Stimulated activated CD4-positive, alpha-beta T cell treated with anti-CD3 and anti-CD28 coated beads, Interleukin-4, amount 100 ng/mL, for 24 hours (primary cell): ENCODE results near the gene NES.

Experiments used
- DNase-seq: peaks from one replicate; pipeline ENCODE4 v3.0.0-alpha.2; 2020

The NES gene, protein sequence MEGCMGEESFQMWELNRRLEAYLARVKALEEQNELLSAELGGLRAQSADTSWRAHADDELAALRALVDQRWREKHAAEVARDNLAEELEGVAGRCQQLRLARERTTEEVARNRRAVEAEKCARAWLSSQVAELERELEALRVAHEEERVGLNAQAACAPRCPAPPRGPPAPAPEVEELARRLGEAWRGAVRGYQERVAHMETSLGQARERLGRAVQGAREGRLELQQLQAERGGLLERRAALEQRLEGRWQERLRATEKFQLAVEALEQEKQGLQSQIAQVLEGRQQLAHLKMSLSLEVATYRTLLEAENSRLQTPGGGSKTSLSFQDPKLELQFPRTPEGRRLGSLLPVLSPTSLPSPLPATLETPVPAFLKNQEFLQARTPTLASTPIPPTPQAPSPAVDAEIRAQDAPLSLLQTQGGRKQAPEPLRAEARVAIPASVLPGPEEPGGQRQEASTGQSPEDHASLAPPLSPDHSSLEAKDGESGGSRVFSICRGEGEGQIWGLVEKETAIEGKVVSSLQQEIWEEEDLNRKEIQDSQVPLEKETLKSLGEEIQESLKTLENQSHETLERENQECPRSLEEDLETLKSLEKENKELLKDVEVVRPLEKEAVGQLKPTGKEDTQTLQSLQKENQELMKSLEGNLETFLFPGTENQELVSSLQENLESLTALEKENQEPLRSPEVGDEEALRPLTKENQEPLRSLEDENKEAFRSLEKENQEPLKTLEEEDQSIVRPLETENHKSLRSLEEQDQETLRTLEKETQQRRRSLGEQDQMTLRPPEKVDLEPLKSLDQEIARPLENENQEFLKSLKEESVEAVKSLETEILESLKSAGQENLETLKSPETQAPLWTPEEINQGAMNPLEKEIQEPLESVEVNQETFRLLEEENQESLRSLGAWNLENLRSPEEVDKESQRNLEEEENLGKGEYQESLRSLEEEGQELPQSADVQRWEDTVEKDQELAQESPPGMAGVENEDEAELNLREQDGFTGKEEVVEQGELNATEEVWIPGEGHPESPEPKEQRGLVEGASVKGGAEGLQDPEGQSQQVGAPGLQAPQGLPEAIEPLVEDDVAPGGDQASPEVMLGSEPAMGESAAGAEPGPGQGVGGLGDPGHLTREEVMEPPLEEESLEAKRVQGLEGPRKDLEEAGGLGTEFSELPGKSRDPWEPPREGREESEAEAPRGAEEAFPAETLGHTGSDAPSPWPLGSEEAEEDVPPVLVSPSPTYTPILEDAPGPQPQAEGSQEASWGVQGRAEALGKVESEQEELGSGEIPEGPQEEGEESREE (N-terminal part only)

DNA sequence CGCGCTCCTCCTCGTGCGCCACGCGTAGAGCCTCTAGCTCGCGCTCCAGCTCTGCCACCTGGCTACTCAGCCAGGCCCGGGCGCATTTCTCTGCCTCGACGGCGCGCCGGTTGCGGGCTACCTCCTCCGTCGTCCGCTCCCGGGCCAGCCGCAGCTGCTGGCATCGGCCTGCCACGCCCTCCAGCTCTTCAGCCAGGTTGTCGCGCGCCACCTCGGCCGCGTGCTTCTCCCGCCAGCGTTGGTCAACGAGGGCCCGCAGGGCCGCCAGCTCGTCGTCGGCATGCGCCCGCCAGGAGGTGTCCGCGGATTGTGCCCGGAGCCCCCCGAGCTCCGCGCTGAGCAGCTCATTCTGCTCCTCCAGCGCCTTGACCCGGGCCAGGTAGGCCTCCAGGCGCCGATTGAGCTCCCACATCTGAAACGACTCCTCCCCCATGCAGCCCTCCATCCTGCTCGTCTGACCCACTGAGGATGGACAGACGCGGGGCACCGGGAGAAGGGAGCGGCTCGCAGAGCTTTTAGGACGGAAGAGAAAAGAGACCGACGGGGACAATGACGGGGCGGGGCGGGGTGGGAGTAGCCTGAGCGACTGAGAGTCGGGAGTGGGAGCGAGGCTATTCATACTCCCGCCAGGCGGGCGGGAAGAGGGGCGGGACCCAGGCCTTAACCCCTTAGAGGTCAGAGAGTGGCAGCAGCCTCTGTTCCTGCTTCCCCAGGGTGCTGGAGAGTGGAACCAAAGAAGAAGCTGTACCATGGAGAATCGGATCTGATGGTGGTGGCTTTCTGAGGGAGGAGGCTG is at the start of gene NES:
Gene NES, minus strand, starts transcription at position 588 of the 796 bp plus-strand sequence. Its CDS starts 143 bp downstream, at position 445.
- no peak for DNase-seq

DNA sequence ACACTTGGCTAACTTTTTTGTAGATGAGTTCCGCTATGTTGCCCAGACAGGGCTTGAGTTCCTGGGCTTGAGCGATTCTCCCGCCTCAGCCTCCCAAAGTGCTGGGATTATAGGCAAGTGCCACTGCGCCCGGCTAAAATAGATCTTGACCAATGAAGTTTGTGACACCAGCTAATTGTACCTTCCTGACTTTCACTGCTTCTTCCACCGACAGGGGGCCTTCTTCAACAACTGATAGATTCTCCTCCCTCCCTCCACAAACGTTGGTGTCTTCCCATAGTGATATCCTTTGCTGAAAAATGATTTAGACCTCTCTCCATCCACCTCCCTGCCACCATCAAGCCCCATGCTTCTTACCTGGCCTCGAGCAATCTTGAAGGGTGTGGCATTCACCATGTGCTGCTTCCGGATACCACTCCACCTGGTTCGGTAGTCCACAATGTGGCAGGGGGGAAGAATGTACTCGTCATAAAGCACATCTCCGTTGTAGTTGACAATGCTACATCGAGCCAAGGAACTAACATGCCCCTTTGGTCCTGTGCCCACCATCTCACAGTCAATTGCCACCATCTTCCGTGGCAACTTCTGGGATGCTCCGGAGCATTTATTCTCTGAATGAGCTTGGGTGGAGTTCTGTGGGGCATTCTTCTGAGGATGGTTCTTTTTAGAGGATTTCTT is 49.5 kb upstream of the NES start:
- peak; percentile 69 for DNase-seq

DNA sequence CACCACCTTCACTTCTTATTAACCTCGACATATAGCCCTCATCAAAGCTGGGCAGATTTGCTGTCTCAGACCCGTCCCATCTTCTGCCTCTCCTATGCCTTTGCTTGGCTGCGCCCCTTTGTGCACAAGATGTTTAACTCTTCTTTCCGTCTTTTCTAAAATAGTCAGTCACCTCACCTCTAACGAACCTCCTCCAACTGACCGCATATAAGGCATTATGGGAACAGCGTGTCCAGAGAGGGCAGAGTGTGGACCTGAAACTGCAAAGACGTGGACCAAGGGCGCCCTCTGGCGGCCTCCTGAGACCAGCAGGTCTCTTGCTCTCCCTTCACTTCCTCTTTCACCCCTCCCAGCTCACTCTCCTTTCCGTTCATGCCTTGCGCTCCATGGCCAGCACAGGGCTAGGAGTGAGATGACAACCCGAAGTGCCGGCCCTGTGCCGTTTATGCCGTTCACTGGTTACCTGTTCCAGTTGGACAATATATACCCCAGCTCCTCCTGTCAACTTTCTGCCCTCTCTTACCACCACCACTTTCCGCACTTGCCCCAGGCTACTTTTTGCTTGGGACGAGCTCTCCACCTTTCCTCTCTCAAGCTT is 48.6 kb upstream of the NES start:
- peak; percentile 80 for DNase-seq

DNA sequence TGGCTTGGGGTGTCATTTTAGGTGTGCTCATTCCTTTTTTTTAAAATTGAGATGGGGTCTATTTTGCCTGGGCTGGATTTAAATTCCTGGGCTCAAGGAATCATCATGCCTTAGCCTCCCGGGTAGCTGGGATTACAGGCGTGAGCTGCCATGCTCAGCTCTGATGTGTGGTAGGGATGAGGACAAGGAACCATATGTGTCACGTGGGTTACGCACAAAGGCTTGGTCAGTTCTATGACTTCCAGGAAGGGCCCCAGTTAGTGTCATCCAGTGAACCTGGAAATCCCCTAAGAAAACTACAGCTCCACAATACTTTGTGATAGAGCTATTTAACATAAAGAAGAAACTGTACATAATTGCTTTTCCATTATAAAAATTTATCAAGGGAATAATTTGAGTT is 44.3 kb upstream of the NES start:
- DNase-seq, result no peak

DNA sequence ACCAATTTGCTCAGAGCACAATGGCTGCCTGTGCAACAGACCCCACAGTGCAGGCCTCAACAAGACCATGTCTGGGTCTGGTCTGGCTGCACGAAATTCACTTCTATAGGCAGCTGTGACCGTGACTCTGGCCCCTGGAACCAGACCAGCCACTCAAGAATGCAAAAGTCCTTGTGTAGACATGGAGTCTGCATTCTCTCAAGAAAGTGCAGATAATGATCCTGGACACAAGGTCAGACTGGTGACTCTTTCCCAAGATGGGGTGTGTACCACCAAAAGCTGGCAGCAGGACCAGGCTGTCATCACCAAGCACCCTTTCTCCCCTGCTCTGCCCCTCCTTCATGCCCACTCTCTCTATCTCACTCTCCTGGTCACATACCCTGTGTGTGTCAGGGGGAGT is 43.9 kb upstream of the NES start:
- DNase-seq, result no peak

DNA sequence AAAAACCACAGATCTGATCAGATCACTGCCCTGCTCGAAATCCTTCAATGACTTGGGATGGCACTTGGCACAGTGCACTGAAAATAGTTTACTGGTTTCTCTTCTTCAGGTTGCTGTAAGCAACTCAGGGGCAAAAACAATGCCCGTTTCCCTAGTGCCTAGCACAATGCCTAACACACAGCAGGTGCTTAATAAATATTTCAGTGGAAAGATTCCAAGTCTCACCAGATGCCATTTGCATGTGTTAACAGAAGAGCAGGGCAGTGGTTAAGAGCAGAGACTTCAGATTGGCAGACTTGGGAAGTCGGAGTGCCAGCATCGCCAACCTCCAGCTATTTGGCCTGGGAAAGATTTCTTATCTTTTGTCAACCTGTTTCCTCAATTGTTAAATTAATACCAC is 40.1 kb upstream of the NES start:
- no peak for DNase-seq

DNA sequence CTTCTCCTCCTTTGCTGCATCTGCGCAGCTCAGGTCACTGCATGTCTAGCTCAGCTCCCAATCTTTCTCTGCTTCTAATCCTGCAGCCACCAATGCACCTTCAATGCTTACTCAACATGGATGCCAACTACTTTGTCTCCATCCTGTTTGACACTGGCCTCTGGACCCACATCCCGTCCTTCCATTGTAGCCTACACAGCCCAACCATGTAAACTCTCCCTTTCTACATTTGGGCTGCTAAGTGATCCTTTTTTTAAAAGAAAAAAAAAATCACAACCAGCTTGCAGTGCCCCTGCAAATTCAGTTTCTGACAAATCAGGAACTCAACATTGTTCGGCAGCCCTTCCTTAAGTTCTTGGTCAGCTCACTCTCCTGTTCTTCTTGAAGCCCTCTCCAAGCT is 37.6 kb upstream of the NES start:
- no peak for DNase-seq

DNA sequence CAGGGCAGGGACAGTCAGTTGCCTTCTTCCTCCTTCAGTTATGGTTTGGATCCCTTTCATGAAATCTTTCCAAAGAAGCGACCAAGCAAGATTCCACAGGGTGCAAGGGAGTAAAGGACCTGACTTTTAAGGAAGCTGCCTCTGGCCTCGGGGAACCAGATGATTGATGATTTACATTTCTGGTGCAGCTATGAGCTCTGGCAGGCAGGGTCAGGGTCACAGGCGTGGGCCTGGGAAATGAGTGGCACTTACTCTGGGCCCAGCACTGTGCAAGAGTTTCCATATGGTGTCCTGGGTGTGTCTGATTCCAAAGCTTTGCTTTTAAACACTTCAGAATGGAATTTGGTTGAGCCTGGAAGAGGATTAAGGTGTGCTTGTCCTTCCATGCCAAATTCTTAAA is 35.4 kb upstream of the NES start:
- no peak for DNase-seq

DNA sequence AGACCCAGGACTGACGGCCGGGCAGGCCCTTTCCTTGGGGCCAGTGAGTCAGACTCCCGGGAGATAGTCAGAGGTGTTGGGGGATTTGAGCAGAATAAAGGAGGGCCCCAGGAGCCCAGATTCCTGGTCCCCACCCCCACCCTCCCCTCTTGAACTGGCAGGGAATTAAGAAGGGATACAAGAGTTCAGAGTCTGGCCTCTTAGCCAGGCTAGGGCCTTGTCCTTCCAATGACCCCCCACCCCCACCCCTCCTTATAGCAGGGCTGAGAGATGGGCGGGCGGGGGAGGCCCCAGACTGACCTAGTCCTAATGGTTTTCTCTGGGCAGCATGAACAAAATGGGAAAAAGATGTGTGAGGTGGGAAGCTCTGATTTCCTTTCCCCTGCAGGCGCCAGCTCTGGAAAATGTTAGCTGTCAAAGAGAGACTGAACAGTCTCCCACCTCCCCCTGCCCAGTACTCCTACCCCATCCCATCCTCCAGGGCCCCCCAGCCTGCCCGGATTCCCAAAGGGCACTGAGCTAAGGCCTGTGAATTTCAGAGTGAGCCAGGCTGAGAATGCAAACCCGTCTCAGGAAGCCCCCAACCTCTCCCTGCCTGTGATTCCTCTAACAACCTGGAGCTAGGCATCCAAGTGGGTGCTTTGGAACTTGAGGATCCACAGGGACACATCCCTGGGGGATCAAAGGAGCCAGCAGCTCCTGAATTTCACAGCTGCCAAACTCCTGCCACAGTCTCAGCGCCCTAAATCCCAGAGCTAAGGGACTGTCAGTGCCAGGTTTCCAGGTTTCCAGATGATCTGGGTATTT is 34.0 kb upstream of the NES start:
- DNase-seq, result no peak

DNA sequence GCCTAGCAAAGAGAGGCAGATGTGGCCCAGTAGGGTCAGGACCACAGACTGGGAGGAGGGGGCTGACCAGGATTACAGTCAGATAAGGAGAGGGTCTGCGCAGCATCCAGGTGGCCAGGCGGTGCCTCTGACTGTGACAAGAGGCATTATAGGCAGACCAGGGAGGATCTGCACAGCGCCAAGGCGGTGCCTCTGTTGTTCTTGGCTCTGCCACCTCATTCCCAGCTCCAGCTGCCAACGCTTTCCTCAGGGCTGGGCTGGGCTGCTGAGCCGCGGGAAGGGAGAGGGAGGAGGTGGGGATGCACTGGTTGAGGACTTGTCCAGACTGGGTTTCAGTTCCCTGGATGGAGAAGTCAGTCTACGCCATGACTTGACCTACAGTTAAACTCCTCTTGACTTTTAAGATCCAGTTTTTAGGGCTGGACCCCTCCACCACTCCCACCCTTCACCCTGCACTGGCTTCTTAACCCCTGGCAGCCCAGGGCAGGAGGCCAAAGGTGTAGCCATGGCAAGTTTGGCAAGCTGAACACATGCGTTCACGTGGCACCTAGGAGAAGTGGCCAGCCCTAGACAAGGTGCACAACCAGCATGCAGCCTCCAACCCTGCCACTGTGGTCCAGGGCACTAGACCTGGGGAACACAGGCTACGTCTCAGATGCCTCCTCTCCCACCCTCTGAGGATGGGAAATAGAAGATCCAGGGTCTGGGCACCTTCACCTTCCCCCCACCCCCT is 32.7 kb upstream of the NES start:
- no peak for DNase-seq

DNA sequence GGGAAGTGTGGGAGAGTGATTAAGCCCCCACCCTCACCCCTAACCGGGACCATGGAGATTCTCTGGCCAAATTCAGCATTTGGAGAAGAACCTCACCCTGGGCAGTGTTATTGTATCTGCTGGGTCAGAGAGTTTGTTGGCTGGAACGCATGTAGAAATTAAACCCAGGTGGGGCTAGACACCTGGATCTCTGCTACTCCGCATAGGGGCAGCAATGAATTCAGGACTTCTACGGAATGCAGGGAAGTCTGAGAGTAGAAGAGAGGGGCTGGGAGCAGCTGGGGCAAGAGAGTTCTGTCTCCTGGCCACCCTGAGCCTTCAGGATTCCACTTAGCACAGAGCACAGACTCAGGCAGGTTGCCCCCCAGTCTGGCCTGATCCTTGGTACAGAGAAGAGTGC is 31.8 kb upstream of the NES start:
- DNase-seq, result no peak

DNA sequence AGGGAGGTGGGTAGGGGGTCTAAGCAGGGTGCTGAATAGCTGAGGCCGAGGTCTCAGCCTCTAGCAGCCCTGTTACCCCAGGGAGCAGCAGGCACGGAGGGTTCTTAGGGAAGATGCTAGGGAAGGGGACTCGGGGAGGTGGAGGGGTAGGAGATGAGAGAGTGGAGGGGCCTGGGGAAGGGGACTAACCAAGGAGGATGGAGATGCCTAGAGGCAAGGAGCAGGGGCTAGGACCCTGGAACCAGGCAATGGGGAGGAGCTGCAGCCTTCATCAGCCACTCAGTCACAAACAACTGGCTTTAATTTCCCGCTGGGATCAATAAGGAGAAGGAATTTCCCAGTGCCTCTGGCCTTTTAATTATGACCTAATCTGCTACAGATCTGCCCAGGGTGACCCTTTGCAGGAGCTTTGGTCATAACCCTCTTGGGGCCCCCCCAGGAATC is 31.0 kb upstream of the NES start:
- no peak for DNase-seq

DNA sequence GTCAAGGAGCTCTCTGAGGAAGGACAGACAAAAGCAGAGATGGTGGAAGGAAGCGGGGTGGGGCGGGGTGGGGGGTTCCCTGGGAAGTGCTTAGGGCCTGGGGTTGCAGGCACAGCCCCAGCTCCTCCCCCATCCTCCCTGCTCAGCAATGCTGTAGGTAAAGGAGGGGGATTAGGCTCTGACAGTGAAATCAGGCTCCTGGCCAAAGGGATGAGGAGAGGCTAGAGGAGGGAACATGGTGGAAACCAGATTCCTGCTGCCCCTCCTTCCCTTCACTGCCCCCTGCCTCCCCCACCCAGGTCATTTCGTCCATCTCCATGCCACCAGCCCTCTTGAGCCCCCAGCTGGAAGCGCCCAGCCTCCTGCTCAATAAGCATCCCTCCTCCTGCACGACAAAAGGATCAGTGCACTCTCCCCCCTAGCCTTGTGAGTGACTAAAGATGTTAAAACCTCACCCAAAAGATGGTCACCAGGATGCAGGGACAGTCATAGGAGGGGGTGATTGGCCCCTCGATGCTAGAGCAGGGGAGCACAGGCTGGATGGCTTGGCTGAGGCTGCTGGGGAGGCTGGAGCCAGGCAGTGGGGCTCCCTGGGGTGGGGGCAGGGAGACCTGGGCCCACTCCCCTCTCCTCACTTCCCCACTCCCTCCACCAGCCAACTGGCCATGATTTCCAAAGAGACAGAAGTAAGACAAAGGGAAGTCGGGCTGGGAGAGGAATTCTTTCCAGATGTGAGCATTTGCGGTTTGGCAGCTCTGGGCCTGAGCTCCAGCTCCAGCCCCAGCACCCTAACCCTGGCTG is 30.4 kb upstream of the NES start:
- no peak for DNase-seq

DNA sequence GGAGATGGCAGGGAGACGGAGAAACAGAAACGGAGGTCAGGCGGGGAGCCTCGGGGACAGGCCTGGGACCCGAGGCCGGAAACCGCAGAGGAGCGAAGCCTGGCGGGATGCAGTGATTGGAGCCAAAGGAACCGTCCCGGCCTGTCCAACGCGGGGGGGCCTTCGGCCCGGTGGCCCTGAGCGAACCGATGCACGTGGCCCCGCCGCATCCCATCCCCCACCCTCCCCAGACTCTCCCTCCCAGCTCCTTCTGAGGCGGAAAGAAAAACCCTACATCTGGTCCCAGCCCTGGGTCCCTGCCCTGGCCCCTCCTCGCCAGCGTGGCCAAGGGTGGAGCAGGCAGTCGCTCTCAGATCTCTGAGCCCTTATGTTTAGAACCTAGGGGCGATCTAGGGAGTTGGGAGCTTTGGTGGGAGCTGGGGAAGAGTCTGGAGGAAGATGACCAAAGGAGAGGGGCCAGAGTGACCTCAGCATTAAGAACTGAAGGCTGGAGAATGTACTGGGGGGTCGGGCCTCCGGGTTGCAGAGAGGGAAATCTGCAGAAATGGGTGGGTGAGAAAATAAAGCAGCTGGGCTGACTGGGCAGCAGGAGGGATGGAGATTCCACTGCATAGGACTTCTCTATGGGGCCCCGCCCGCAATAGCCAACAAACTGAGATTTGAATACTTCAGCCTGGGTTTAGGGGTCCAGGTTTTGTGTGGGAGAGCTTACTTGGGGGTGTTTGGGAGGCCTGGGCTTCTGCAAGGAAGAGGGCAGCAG is 29.6 kb upstream of the NES start:
- DNase-seq, result peak; percentile 12

DNA sequence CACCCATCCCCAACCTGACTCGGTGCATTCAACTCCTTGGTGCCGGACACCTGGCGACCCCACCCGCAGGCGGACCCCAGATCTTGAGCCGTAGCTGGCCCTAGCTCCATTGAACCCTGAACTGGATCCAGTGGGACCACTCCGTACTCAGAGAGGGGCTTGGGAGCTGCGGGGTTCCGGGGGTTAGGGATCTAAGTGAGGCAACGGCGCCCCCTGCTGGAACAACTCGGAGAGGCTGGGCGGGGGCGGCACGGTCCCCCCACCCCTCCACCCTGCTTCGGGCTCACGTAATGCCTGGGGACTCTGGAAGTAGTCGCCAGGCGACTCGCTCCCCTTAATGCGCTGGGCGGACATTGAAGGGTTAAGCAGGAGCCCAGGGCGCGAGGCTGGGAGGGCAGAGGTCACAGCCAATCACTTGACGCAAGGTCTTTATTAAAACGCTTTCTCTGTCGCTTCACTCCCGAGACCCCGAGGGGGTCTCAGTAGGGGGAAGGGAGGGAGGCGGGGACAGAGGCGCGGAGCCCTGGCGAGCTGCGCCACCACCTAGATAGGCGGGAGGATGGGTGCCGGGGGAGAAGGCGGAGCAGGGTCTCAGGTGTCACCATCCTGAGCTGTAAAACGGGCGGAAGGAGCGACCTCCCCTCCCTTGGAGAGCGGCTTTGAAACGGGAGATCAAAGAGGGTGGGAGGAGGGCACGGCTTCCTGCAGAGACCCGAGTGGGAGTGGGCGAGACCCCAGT is 28.9 kb upstream of the NES start:
- peak; percentile 73 for DNase-seq

DNA sequence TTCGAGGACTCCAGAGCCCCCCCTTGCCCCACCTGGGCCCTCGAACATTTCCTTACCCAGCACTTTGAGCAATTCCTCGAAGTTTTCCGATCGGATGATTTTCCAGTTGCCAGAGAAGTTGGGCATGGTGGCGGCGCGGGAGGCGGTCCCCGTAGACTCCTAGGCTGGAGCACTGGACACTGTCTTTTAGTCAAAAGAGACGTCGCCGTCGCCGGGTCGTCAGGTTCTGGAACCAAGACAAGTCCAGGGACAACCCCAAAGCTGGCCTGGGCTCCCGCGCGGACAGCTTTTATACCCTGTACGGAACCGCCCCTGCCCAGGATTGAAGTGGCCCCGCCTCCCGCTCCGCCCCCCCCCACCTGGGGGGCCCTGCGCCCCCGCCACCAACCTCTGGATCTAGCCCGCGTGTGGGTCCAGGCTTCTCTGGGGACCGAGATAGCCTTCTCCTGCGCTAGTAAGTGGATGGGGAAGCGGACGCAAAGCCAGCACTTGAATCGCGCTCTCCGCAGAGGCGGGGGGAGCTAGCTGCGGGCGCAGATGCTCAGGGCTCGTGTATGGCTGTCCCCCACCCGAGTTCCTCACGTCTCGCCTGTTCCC is 28.2 kb upstream of the NES start, which contains the start of gene CRABP2:
Gene CRABP2, minus strand, starts transcription at position 263 of the 597 bp plus-strand sequence. Its CDS starts 137 bp downstream, at position 126.
- DNase-seq, result peak; percentile 17

DNA sequence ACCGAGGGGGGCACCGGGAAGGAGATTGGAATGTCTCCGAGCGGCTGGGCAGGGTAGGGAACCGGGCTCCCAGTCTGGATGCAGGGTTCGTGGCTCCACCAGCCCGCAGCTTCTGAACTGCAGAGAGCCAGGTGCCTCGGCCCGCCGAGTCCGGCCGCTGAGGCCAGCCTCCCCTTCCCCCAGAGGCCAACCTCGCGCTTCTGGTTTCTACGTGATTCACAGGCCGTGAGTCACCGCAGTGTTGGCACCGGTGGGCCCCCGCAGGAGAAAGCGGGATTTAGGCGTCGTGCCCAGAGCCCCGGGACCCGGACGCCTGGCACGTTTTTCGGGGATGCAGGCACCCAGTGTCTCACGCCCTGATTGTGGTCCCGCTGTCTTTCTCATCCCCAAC is 27.7 kb upstream of the NES start:
- DNase-seq, result peak; percentile 60
